ENCODE data around the gene WAC.

Gene WAC

DNA sequence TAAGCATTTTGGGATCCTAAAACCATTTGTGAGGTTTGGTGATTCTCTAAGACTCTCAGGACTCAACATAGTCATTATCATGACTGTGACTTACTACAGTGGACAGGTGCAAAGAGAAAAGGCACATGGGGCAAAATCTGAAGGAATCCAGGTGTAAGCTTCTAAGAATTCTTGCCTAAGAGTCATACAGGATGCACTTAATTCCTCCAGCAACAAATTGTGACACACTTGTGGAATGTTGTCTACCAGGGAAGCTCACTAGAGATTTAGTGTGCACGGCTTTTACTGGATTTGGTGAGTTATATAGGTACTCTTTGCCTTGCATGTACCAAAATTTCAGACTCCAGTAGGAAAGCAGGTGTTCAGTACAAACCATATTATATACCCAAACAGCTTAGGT lies 47.9 kb downstream of the WAC start:
- peaks cover 9% of the 10 kb centered on the region for H3K36me3 ChIP-seq (replicated peaks)
- DNase-seq: no peak

DNA sequence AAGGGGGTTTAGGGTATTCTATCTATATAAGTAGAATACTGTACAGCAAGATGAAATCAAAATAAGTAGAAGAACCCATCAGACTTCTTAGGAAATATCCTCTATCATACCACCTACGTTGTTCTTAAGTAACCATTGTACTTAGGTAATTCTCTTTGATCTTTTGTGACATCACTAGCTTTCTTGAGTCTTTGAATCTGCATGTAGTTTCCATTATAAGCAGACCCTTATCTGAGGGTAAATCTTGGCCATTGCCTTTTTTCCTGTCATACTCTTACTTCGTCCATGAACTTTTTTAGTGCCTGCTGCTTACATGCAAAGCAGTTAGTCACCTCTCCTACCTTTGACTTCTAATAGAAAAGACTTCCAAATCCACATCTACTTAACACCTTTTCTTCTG lies 49.0 kb downstream of the WAC start:
- H3K27me3 ChIP-seq (replicated peaks): no peaks in the 10 kb centered on the region
- in situ Hi-C loops (cut with HindIII; ENCODE audit: low pct_ligation_motif_present, low sequenced_read_pairs): no loop called here
- H3K4me3 ChIP-seq (ENCODE audit: low read depth, low read length): no peak overlapping the region
- H3K27ac ChIP-seq: no peak overlapping the region
- TF ChIP-seq, protein P1, sequence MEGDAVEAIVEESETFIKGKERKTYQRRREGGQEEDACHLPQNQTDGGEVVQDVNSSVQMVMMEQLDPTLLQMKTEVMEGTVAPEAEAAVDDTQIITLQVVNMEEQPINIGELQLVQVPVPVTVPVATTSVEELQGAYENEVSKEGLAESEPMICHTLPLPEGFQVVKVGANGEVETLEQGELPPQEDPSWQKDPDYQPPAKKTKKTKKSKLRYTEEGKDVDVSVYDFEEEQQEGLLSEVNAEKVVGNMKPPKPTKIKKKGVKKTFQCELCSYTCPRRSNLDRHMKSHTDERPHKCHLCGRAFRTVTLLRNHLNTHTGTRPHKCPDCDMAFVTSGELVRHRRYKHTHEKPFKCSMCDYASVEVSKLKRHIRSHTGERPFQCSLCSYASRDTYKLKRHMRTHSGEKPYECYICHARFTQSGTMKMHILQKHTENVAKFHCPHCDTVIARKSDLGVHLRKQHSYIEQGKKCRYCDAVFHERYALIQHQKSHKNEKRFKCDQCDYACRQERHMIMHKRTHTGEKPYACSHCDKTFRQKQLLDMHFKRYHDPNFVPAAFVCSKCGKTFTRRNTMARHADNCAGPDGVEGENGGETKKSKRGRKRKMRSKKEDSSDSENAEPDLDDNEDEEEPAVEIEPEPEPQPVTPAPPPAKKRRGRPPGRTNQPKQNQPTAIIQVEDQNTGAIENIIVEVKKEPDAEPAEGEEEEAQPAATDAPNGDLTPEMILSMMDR (IDR thresholded peaks at IDR 0.05; ENCODE audit: low read depth, low read length, missing control alignments): no peak
- DNase-seq: no peak
- peaks cover 9% of the 10 kb centered on the region for H3K36me3 ChIP-seq (replicated peaks)

More for the DNA sequence above, 47.9 kb downstream of the WAC start:
- no peaks in the 10 kb centered on the region for H3K27me3 ChIP-seq (replicated peaks)
- TF ChIP-seq, protein P1 (IDR thresholded peaks at IDR 0.05; ENCODE audit: low read depth, low read length, missing control alignments): no peak
- in situ Hi-C loops (cut with HindIII; ENCODE audit: low pct_ligation_motif_present, low sequenced_read_pairs): no loop called here
- no peak overlapping the region for H3K4me3 ChIP-seq (ENCODE audit: low read depth, low read length)
- H3K27ac ChIP-seq: no peak overlapping the region

DNA sequence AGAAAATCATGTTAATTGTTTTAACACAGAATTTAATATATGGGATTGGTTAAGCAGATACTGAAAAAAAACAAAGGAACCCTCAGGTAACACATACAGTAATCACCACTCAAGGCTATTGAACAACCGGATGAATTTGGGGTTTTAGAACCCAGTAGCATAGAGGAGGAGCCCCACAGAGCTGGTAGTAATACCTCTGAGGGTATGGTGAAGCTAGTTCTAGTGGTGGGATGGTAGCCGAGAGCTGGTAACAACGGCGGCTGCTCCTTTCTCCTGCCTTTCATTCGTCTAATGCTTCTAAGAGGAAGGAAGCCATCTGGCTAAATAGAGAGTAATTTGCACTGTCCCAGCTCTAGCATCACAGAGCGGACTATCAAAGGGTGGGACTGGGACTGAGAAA lies 52.2 kb downstream of the WAC start:
- in situ Hi-C loops (cut with HindIII; ENCODE audit: low pct_ligation_motif_present, low sequenced_read_pairs): no loop called here
- DNase-seq: no peak
- Histone ChIP-seq H3K27me3 (replicated peaks) (no peaks in the 10 kb centered on the region), H3K36me3 (replicated peaks) (peaks cover 13% of the 10 kb centered on the region), H3K27ac (no peak overlapping the region), H3K4me3 (ENCODE audit: low read depth, low read length) (no peak overlapping the region)
- TF ChIP-seq, protein P1 (IDR thresholded peaks at IDR 0.05; ENCODE audit: low read depth, low read length, missing control alignments): no peak

DNA sequence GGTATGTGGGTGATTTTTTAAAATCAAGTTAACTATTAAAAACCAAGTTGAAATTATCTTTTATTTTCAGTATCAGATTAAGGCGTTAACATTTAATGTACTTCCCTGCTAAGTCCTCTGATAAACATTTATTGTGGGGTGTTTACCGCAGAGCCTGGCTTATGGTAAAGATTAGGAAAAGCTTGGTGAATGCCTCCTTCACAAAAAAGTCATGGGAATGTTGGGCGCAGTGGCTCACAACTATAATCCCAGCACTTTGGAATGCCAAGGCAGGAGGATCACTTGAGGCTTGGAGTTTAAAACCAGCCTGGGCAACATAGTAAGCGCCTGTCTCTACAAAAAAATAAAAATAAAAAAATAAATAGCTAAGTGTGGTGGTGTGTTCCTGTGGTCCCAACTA lies 53.3 kb downstream of the WAC start:
- Histone ChIP-seq H3K27me3 (replicated peaks) (no peaks in the 10 kb centered on the region), H3K4me3 (ENCODE audit: low read depth, low read length) (no peak overlapping the region), H3K27ac (no peak overlapping the region), H3K36me3 (replicated peaks) (peaks cover 22% of the 10 kb centered on the region)
- in situ Hi-C loops (cut with HindIII; ENCODE audit: low pct_ligation_motif_present, low sequenced_read_pairs): no loop called here
- no peak for DNase-seq
- TF ChIP-seq, protein P1 (IDR thresholded peaks at IDR 0.05; ENCODE audit: low read depth, low read length, missing control alignments): no peak

DNA sequence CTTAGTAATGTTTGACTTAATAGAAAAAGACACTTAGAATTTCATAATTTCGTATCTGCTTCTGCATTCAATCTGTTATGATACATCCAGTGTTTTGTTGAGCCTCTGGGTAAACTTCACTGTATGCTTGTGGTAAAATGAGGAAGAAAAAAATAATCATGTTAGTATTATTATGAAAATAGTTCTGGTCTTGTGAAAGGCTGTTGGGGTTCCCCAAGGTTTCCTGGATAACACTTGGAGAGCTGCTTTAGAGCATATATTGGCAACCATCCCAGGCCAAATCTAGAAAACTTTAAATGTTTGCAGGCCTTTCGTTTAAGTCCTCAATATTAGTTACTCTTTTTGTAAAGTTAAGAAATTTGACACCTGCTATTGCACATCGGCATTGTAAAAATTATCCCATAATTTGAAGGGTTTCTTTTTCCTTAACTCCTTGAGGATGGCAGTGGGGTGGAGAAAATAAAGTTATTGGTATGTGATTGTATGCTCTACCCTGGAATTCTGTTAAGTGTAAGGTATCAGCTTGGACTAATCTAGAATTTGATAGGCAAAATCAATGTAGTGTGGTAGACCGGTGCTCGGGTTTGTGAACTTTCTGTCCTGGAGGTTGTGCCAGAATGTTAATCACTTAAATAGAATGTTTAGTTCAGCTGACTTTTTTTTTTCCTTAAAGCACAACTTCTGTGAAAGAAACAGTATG lies 54.5 kb downstream of the WAC start:
- H3K4me3 ChIP-seq (ENCODE audit: low read depth, low read length): no peak overlapping the region
- in situ Hi-C loops (cut with HindIII; ENCODE audit: low pct_ligation_motif_present, low sequenced_read_pairs): no loop called here
- no peak overlapping the region for H3K27ac ChIP-seq
- peaks cover 29% of the 10 kb centered on the region for H3K36me3 ChIP-seq (replicated peaks)
- H3K27me3 ChIP-seq (replicated peaks): no peaks in the 10 kb centered on the region
- TF ChIP-seq, protein P1 (IDR thresholded peaks at IDR 0.05; ENCODE audit: low read depth, low read length, missing control alignments): no peak
- no peak for DNase-seq

DNA sequence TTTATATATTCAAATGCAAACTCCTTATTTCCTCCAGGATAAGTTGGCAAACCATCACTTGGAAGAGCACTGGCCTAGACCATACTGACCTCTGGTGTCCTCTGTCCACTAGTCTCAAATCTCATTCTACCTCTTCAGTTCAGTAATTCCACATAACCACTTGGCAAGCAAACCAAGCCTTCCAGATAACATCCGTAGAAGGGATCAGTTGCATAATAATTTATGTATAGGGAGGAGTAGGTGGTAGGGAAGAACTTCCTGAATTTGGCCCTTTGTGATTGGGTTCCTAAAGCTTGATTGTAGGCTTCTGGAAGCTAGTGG lies 55.0 kb downstream of the WAC start:
- H3K27me3 ChIP-seq (replicated peaks): no peaks in the 10 kb centered on the region
- H3K27ac ChIP-seq: no peak overlapping the region
- TF ChIP-seq, protein P1 (IDR thresholded peaks at IDR 0.05; ENCODE audit: low read depth, low read length, missing control alignments): no peak
- DNase-seq: no peak
- H3K36me3 ChIP-seq (replicated peaks): peaks cover 29% of the 10 kb centered on the region
- no peak overlapping the region for H3K4me3 ChIP-seq (ENCODE audit: low read depth, low read length)
- in situ Hi-C loops (cut with HindIII; ENCODE audit: low pct_ligation_motif_present, low sequenced_read_pairs): no loop called here
